AG10803 (cell line): ENCODE measurements around the gene LRRC55.

ENCODE experiments used
- DNase-seq: peaks from one replicate; pipeline ENCODE4 v3.0.0; 2010; ENCODE audit warnings: low read depth
- H3K4me3 ChIP-seq: 2 replicates; pipeline ENCODE4 v1.5.1; 2011; ENCODE audit warnings: mild to moderate bottlenecking, low read length, control low read depth
- TF ChIP-seq, protein P1 (sequence below): conservative IDR thresholded peaks from 2 replicates; pipeline ENCODE4 v1.5.1; 2011; ENCODE audit warnings: mild to moderate bottlenecking, low read length, control low read depth, inconsistent platforms

LRRC55 gene

DNA sequence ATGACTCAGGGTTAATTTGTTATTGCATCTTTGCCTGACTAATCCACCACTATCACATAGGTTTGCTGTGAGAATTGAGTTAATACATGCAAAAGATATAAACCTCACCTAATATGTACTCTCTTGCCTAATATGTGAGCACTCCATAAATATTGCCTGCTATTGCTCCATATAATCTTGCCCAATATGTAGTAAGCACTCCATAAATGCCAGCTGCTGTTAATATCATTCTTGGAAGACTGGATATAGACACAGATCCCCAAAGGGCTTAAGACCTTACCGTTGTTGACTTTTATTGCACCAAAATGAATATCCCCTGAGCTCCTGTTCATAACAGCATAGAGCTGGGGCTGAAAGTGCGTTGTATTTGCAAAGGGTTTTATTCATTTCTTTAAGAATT lies 27.0 kb upstream of the LRRC55 start:
- TF ChIP-seq, protein P1, sequence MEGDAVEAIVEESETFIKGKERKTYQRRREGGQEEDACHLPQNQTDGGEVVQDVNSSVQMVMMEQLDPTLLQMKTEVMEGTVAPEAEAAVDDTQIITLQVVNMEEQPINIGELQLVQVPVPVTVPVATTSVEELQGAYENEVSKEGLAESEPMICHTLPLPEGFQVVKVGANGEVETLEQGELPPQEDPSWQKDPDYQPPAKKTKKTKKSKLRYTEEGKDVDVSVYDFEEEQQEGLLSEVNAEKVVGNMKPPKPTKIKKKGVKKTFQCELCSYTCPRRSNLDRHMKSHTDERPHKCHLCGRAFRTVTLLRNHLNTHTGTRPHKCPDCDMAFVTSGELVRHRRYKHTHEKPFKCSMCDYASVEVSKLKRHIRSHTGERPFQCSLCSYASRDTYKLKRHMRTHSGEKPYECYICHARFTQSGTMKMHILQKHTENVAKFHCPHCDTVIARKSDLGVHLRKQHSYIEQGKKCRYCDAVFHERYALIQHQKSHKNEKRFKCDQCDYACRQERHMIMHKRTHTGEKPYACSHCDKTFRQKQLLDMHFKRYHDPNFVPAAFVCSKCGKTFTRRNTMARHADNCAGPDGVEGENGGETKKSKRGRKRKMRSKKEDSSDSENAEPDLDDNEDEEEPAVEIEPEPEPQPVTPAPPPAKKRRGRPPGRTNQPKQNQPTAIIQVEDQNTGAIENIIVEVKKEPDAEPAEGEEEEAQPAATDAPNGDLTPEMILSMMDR, result no peak
- no peak overlapping the region for H3K4me3 ChIP-seq
- peak; percentile 25 for DNase-seq

DNA sequence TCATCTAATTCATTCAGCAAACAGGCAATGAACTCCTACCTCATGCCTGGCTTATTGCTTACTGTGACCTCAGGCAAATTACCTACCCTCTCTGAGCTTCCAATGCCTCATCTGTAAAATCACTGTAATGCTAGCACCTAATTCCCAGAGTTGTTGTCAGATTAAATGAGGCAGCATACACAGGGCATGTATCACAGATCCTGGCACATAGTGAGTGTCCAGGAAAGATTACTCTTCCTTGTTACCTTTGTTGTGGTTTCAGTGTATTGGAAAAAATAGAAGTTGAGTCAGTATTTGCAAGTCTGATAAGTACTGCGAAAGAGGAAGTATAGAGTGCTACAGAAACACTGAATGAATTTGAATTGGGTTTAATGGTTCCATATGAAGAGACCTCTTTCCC lies 26.4 kb upstream of the LRRC55 start:
- TF ChIP-seq, protein P1, result no peak
- no peak overlapping the region for H3K4me3 ChIP-seq
- DNase-seq, result no peak

DNA sequence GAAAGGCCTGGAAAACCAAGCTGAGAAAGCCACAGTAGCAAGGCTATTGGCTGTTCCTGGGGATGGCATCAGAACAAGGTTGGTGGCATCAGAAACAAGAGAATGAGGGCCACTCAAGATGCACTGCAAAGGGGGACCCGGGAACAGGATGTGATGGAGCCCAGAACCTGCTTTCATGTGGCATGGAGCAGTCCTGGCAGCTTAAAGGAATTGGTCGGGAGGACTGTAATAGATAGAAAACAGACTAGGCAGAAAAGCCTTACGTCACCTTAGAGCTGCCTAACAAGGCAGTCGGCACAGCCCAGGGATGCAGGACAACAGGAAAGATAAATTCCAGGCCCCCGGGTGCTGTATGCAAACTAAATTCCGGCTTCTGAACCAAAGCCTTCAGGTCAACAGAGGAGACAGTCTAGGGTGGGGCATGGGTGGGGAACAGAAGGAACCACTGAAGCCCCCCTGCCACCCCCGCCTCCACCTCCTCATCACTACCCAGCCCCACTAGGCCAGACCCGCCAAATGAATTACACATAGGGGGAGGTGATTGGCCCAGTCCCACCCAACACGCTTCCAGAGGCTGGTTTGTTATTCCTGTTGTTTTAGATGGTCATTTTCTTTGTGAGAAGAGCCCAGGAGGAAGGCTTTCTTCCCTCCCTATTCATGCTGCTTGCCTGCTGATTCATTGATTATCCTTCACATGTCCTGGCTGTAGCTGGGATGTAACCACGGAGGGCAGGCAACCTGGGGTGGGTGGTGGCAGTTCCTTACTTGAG lies 25.7 kb upstream of the LRRC55 start:
- H3K4me3 ChIP-seq, result no peak overlapping the region
- DNase-seq, result no peak
- TF ChIP-seq, protein P1, result no peak

DNA sequence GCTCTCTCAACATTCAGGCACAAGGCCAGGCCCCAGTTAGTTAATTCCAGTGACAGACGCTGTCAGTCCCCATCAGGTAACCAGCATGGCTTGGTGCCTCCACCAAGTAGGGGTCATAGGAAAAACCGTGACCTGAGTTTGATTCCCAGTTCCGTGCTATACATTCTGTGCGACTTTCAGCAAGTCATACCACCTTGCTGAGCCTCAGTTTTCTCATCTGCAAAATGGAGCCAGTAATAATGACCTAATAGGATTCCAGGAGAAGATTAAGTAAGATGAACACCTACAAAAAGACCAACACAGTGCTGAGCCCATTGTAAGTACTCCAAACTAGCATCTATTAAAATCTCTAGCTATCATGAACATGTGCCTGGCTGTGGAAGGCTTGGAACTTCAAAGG lies 24.8 kb upstream of the LRRC55 start:
- TF ChIP-seq, protein P1, result no peak
- no peak overlapping the region for H3K4me3 ChIP-seq
- no peak for DNase-seq

DNA sequence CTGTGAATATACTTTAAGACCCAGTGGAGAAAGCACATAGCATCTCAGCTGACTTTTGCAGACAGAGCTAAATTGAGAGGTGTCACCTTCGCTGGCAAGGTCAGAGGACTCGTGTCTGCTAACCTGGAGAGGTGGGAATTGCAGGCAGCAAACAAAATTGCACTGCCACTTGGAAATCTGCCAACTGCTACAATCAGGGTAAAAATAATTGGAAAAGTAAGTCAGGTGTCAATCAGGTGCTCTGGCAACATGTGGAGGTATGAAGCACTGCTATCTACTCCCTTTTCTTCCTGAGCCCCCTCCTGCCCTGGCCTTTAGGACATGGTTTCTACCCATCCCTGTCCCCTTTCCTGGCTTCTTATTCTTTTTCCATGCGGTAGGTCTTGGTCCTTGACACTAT lies 24.1 kb upstream of the LRRC55 start:
- TF ChIP-seq, protein P1, result no peak
- DNase-seq, result no peak
- H3K4me3 ChIP-seq, result no peak overlapping the region

DNA sequence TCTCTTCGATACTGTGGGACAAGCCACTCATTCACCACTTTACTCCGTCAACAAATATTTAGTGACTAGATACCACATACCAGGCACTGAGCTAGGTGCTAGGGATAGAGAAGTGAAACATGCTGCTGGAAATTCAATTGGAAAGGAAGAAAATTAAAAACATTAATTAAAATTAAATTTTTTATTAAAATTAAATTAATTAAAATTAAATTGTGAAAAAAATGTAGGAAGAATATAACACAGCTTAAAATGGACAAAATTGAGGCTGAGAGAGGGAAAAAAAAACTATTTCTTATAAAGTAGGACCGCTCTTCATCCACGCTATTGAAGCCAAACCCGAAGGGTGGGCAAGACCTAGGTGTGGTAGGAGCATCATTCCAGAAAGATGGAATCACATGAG lies 23.6 kb upstream of the LRRC55 start:
- no peak overlapping the region for H3K4me3 ChIP-seq
- no peak for DNase-seq
- TF ChIP-seq, protein P1, result no peak

DNA sequence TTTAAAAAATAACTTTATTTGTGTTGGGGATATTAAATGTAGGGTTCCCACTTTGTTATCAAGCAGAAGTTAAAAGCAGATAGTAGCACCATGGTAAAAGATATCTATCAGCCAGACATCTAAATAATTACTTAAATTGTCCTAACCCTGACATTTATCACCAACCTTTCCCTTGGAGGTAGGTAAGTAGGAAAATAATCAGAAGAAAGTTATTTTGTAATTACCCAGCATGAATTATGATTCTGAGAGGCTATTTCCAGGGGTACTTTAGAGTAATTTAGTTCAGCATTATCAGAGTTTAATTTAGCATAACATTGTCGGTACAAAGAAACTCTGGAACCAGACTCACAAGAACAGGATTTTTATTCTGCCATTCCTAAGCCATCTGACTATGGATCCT lies 23.2 kb upstream of the LRRC55 start:
- no peak for DNase-seq
- H3K4me3 ChIP-seq, result no peak overlapping the region
- TF ChIP-seq, protein P1, result no peak
